GM19467 (cell line): ENCODE results near the gene TTN.

Source experiments
- ATAC-seq: cut with Tn5 transposase; IDR thresholded peaks from one replicate; pipeline ENCODE4 v1.9.1; 2021; ENCODE audit warnings: mild to moderate bottlenecking, moderate library complexity; ENCODE audit not compliant: unreplicated experiment

The TTN gene

GRCh38 chr2:178506524-178506923, 300.7 kb downstream of the TTN start:
- ATAC-seq = no peak

GRCh38 chr2:178506101-178506500, 301.1 kb downstream of the TTN start:
- ATAC-seq = no peak

- ATAC-seq = no peak
Observed at GRCh38 chr2:178502751-178503150, 304.5 kb downstream of the TTN start.

- ATAC-seq = no peak
Observed at GRCh38 chr2:178499640-178500039, 307.6 kb downstream of the TTN start.

GRCh38 chr2:178498137-178498536, 309.1 kb downstream of the TTN start:
- ATAC-seq = no peak

- ATAC-seq = no peak
Observed at GRCh38 chr2:178496049-178496448, 311.2 kb downstream of the TTN start.

GRCh38 chr2:178491612-178492011, 315.6 kb downstream of the TTN start:
- no peak for ATAC-seq

- no peak for ATAC-seq
Observed at GRCh38 chr2:178485356-178485755, 321.9 kb downstream of the TTN start.

GRCh38 chr2:178484245-178485041, 322.8 kb downstream of the TTN start:
- no peak for ATAC-seq

GRCh38 chr2:178482437-178482836, 324.8 kb downstream of the TTN start:
- ATAC-seq = peak; percentile 28

- peak; percentile 71 for ATAC-seq
Observed at GRCh38 chr2:178480227-178481181, 326.7 kb downstream of the TTN start, which contains the start of gene PLEKHA3. Gene PLEKHA3 (plus strand): TSS chr2:178480457. CDS start chr2:178480870, 413 bp downstream.

GRCh38 chr2:178479758-178480226, 327.4 kb downstream of the TTN start:
- ATAC-seq = no peak

GRCh38 chr2:178479275-178479616, 328.0 kb downstream of the TTN start:
- ATAC-seq = no peak

GRCh38 chr2:178478439-178479274, 328.6 kb downstream of the TTN start, which contains the start of gene FKBP7:
Gene FKBP7 (minus strand): TSS chr2:178478600. CDS start chr2:178478499, 101 bp downstream.
- ATAC-seq = peak; percentile 38

GRCh38 chr2:178478130-178478438, 329.1 kb downstream of the TTN start:
- ATAC-seq = no peak

GRCh38 chr2:178477443-178478129, 329.6 kb downstream of the TTN start:
- ATAC-seq = no peak

GRCh38 chr2:178476477-178476876, 330.7 kb downstream of the TTN start:
- no peak for ATAC-seq
